Measurements from ENCODE around the gene KDM4C. TPM values are rescaled to one million over a fixed set of nuclear protein-coding genes. Genes with fewer than 3 reads are reported as not detected.

The KDM4C gene
- total and polyA plus RNA-seq, 2 of the 8 experiments (the other 6 are each of a cell fraction or from before 2014, with no cell fraction given), result 13.0 to 26.1 TPM

DNA sequence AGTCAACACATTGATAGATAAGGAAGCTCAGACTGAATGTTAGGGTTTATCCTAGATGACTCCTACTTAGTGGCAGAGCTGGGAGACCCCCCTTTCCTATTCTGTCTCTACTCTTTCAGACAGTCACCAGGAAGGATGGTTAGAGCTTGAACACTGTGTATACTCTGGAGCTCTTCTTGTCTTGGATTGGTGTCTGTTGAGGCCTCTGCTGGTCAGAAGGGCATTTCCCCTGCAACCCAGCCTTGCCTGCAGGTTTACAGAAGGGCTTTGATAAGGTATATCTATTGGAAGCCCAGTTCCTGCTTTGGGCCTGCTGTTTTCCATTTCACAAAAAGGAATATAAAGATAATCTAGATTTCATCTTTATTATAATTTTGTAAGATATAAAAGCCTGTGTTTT, 71.8 kb downstream of the KDM4C start:
- Histone ChIP-seq H4K20me1 (replicated peaks in 1 of 2; ENCODE audit: control insufficient read depth in 1 of 2, insufficient read depth in 2 of 2, low read length in 2 of 2) (no peaks in the 10 kb centered on the region), H2BK20ac (ENCODE audit: low read length) (no peak overlapping the region), H3K79me2 (ENCODE audit: control insufficient read depth in 1 of 2, insufficient read depth in 2 of 2, low read length in 2 of 2) (no peaks in the 10 kb centered on the region), H2BK15ac (ENCODE audit: low read length) (no peak overlapping the region), H3K4me3 (ENCODE audit: extremely low read depth in 1 of 4, insufficient read depth in 2 of 4, low read depth in 3 of 4, low read length in 4 of 4) (no peak overlapping the region), H4K5ac (ENCODE audit: insufficient read length, low read depth, low read length) (no peak overlapping the region), H3K36me3 (ENCODE audit: control insufficient read depth in 2 of 4, insufficient read depth in 4 of 4, low read length in 3 of 4) (peaks cover 0 to 4% (median 0%) of the 10 kb centered on the region in 4 experiments; a peak in 2 of 8 replicates), H3K14ac (ENCODE audit: insufficient read length) (no peak overlapping the region), H2BK120ac (replicated peaks; ENCODE audit: low read depth, low read length) (no peak overlapping the region), H3K23ac (ENCODE audit: insufficient read length) (no peak overlapping the region), H3K4ac (replicated peaks; ENCODE audit: insufficient read length, low read depth, low read length) (no peak overlapping the region), H2AFZ (ENCODE audit: low read length) (no peak overlapping the region), H4K8ac (ENCODE audit: extremely low read depth, insufficient read depth, low read length) (no peak overlapping the region), H3K23me2 (ENCODE audit: low read depth, low read length) (no peaks in the 10 kb centered on the region), H3K4me2 (ENCODE audit: insufficient read depth in 1 of 2, low read depth in 2 of 2, low read length in 2 of 2) (no peak overlapping the region), H3K9me3 (ENCODE audit: insufficient read depth in 2 of 2, low read depth in 1 of 2, low read length in 1 of 2) (peaks cover 2 to 4% of the 10 kb centered on the region in 2 experiments; a peak in 2 of 4 replicates), H2AK5ac (ENCODE audit: low read depth, low read length) (no peak overlapping the region), H3K79me1 (ENCODE audit: low read depth, low read length) (no peaks in the 10 kb centered on the region; the same call in 1 of the 2 replicates), H3K27me3 (replicated peaks in 1 of 4; ENCODE audit: control insufficient read depth in 3 of 4, extremely low read depth in 1 of 4, insufficient read depth in 3 of 4, low read length in 3 of 4) (no peaks in the 10 kb centered on the region), H3K4me1 (replicated peaks in 1 of 4; ENCODE audit: control insufficient read depth in 3 of 4, insufficient read depth in 4 of 4, low read length in 3 of 4) (no peaks in the 10 kb centered on the region), H2BK5ac (ENCODE audit: low read depth, low read length) (no peak overlapping the region), H2BK12ac (ENCODE audit: low read depth, low read length) (no peak overlapping the region), H3K27ac (ENCODE audit: low read depth, low read length) (no peak overlapping the region), H4K91ac (replicated peaks; ENCODE audit: insufficient read length, low read length) (no peak overlapping the region), H3K56ac (replicated peaks; ENCODE audit: insufficient read length, low read depth, low read length) (no peak overlapping the region), H3K9ac (replicated peaks in 1 of 4; ENCODE audit: extremely low read depth in 1 of 4, low read depth in 3 of 4, low read length in 3 of 4) (no peak overlapping the region), H3K18ac (ENCODE audit: extremely low read depth, low read length) (no peak overlapping the region)
- no peak for DNase-seq (ENCODE audit: low read depth in 1 of 2, low spot score in 2 of 2)
- no peak for FAIRE-seq
- POLR2A ChIA-PET (ENCODE audit: partially characterized antibody), result interaction anchor here (3.2 kb wide), 1 partner anchor 72 kb away, joined by 8 read pairs; the partner anchor contains the start of gene KDM4C
- CTCF ChIA-PET (ENCODE audit: partially characterized antibody), result interaction anchor here (0.6 to 5.7 kb wide), 12 partner anchors 11 to 797 kb away, joined by 3 to 120 read pairs (median 4); no protein-coding TSS in a partner anchor
- TF ChIP-seq HDAC2 (IDR thresholded peaks at IDR 0.05; ENCODE audit: borderline replicate concordance in 1 of 2, low read depth in 2 of 2, low read length in 2 of 2) (no peak), SP2 (IDR thresholded peaks at IDR 0.05; ENCODE audit: low read length) (no peak), HDAC6 (IDR thresholded peaks at IDR 0.05; ENCODE audit: low read depth, low read length) (no peak), SAP30 (IDR thresholded peaks at IDR 0.05; ENCODE audit: insufficient read depth, insufficient replicate concordance, low read length) (no peak), EZH2 (IDR thresholded peaks at IDR 0.05; ENCODE audit: low read depth, low read length, severe bottlenecking) (no peak), NANOG (IDR thresholded peaks at IDR 0.05; ENCODE audit: insufficient read depth, low read depth, low read length, poor library complexity, severe bottlenecking) (no peak), GABPA (IDR thresholded peaks at IDR 0.05; ENCODE audit: borderline replicate concordance, insufficient read depth, low read length) (no peak), NRF1 (IDR thresholded peaks at IDR 0.05; ENCODE audit: low read depth, low read length) (no peak), ASH2L (IDR thresholded peaks at IDR 0.05; ENCODE audit: low read length) (no peak), RFX5 (IDR thresholded peaks at IDR 0.05; ENCODE audit: borderline replicate concordance, low read depth, low read length) (no peak), RNF2 (IDR thresholded peaks at IDR 0.05; ENCODE audit: borderline replicate concordance, low read depth, low read length, missing control alignments, poor library complexity, severe bottlenecking) (no peak)
- TF ChIP-seq, protein P1, sequence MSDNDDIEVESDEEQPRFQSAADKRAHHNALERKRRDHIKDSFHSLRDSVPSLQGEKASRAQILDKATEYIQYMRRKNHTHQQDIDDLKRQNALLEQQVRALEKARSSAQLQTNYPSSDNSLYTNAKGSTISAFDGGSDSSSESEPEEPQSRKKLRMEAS (IDR thresholded peaks at IDR 0.05), result no peak
- TF ChIP-seq, protein P2, sequence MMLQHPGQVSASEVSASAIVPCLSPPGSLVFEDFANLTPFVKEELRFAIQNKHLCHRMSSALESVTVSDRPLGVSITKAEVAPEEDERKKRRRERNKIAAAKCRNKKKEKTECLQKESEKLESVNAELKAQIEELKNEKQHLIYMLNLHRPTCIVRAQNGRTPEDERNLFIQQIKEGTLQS (IDR thresholded peaks at IDR 0.05; ENCODE audit: insufficient read depth, low read depth, low read length), result no peak

All from H1 (cell line).